ENCODE measurements around the gene BABAM2.

GRCh38 chr2:28088970-28089369, 198.4 kb downstream of the BABAM2 start:
- no peak for TF ChIP-seq POLR2A (IDR thresholded peaks at IDR 0.05)
- TF ChIP-seq, protein P1, sequence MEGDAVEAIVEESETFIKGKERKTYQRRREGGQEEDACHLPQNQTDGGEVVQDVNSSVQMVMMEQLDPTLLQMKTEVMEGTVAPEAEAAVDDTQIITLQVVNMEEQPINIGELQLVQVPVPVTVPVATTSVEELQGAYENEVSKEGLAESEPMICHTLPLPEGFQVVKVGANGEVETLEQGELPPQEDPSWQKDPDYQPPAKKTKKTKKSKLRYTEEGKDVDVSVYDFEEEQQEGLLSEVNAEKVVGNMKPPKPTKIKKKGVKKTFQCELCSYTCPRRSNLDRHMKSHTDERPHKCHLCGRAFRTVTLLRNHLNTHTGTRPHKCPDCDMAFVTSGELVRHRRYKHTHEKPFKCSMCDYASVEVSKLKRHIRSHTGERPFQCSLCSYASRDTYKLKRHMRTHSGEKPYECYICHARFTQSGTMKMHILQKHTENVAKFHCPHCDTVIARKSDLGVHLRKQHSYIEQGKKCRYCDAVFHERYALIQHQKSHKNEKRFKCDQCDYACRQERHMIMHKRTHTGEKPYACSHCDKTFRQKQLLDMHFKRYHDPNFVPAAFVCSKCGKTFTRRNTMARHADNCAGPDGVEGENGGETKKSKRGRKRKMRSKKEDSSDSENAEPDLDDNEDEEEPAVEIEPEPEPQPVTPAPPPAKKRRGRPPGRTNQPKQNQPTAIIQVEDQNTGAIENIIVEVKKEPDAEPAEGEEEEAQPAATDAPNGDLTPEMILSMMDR (IDR thresholded peaks at IDR 0.05), result no peak

Data from thyroid gland (tissue), 4 donors.